ENCODE measurements around the gene PRPF40A. TPM values are rescaled to one million over a fixed set of nuclear protein-coding genes. Genes with fewer than 3 reads are reported as not detected.
"Not testable (repeated sequence)": the region's sequence is repeated elsewhere in the genome, so short reads cannot be mapped to it uniquely, and the experiment has no call there.

Gene PRPF40A
- total and polyA plus RNA-seq, 5 donors from 2014 or later = 115 to 142 (median 118) TPM

DNA sequence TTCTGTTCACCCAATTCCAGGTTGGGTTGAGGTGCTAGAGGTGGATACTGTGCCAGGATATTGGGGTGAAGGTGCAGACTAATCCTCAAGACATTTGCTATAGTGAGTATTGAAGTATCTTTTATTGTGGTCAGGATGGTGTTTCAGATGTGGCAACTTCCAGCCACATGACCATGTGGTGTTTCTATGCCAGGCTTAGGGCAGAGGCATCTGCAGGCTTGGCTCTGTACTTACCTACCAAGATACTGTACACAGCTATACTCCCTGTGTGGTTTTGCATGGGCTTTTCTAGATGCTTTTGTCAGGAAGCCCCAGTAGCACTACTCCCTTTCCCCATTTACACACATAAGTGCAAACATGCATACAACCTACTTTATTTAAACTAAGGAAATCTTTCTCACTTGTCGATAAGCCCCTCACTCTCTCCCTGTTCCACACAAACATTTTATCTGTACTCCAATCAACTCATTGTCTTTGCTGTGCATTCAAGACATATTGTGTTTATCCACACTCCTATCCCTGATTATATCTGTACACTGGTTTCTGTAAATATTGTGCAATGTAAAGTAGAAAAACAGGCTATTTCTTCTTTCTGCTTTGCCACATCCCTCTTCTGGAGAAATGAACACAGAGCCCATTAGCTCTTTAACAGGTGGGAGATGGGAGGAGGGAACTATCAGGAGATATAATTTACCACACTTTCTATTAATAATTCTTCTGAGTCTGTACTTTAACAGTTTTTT lies 13.5 kb upstream of the PRPF40A start:
- DNase-seq (peak; percentile 41 to 68 (median 65)), ATAC-seq (ENCODE audit: low read depth in 2 of 2) (peak; percentile 80 to 82)
- Histone ChIP-seq H3K36me3 (ENCODE audit: control insufficient read depth, insufficient read depth, low read length) (peaks cover 7% of the 10 kb centered on the region), H3K9me3 (ENCODE audit: control insufficient read depth in 2 of 2, low read length in 2 of 2) (no peaks in the 10 kb centered on the region), H3K4me1 (ENCODE audit: control insufficient read depth, insufficient read depth, low read length, poor library complexity, severe bottlenecking) (peaks cover 26% of the 10 kb centered on the region), H3K4me3 (ENCODE audit: low read depth, low read length) (peak overlapping the region; percentile 35), H3K27ac (ENCODE audit: insufficient read depth, low read length, poor library complexity, severe bottlenecking) (peak overlapping the region; percentile 62), H3K27me3 (ENCODE audit: control insufficient read depth, insufficient read depth, low read length) (no peaks in the 10 kb centered on the region)
- no peaks in the 10 kb centered on the region for H3K27me3 Mint-ChIP-seq
- peaks cover 3% of the 10 kb centered on the region for H3K36me3 Mint-ChIP-seq
- H3K4me3 Mint-ChIP-seq = peak overlapping the region; percentile 1 to 44 (median 14)
- H3K9me3 Mint-ChIP-seq = no peaks in the 10 kb centered on the region
- peaks cover 27 to 65% (median 50%) of the 10 kb centered on the region in 4 donors for H3K4me1 Mint-ChIP-seq
- H3K27ac Mint-ChIP-seq = peak overlapping the region; percentile 11 to 70 (median 43)

DNA sequence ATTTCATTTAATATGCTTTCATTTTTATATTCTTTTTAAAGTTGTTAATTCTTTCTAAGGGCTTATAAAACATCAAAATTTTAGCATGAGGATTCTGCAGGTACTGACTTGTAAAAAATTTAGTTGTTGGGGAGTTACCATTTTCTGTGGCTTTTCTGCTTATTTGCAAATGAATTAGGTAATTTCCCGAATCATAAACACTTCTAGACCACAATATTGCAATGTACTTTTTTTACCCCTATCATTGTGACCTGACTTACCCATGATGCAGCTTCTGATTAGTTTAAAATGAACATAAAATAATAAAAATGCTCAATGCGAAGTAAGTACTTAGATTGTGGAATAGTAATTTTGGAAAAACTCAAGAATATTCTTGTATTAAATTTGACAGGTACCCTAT lies 12.6 kb upstream of the PRPF40A start:
- DNase-seq (peak in 2 of 3 donors; percentile 22 to 49), ATAC-seq (ENCODE audit: low read depth in 2 of 2) (peak; percentile 34 to 56)
- Mint-ChIP-seq H3K36me3 (peaks cover 2% of the 10 kb centered on the region), H3K4me3 (peak overlapping the region in 2 of 4 donors; percentile 12 to 23), H3K9me3 (no peaks in the 10 kb centered on the region), H3K4me1 (peaks cover 28 to 72% (median 51%) of the 10 kb centered on the region in 4 donors), H3K27ac (peak overlapping the region in 2 of 3 donors; percentile 11 to 43), H3K27me3 (no peaks in the 10 kb centered on the region)
- H3K4me1 ChIP-seq (ENCODE audit: control insufficient read depth, insufficient read depth, low read length, poor library complexity, severe bottlenecking) = peaks cover 26% of the 10 kb centered on the region
- peak overlapping the region; percentile 35 for H3K4me3 ChIP-seq (ENCODE audit: low read depth, low read length)
- H3K36me3 ChIP-seq (ENCODE audit: control insufficient read depth, insufficient read depth, low read length) = peaks cover 4% of the 10 kb centered on the region
- H3K27ac ChIP-seq (ENCODE audit: insufficient read depth, low read length, poor library complexity, severe bottlenecking) = peak overlapping the region; percentile 62
- no peaks in the 10 kb centered on the region for H3K27me3 ChIP-seq (ENCODE audit: control insufficient read depth, insufficient read depth, low read length)
- no peaks in the 10 kb centered on the region for H3K9me3 ChIP-seq (ENCODE audit: control insufficient read depth in 2 of 2, low read length in 2 of 2)

- H3K4me1 ChIP-seq (ENCODE audit: control insufficient read depth, insufficient read depth, low read length, poor library complexity, severe bottlenecking) = peaks cover 25% of the 10 kb centered on the region
- H3K27me3 Mint-ChIP-seq = no peaks in the 10 kb centered on the region
- ATAC-seq (ENCODE audit: low read depth in 2 of 2) (no peak), DNase-seq (no peak)
- H3K36me3 Mint-ChIP-seq = peaks cover 12% of the 10 kb centered on the region
- no peak overlapping the region for H3K27ac ChIP-seq (ENCODE audit: insufficient read depth, low read length, poor library complexity, severe bottlenecking)
- H3K9me3 ChIP-seq (ENCODE audit: control insufficient read depth in 2 of 2, low read length in 2 of 2) = no peaks in the 10 kb centered on the region
- no peak overlapping the region for H3K4me3 ChIP-seq (ENCODE audit: low read depth, low read length)
- peaks cover 5% of the 10 kb centered on the region for H3K36me3 ChIP-seq (ENCODE audit: control insufficient read depth, insufficient read depth, low read length)
- peaks cover 35 to 85% (median 53%) of the 10 kb centered on the region in 4 donors for H3K4me1 Mint-ChIP-seq
- H3K4me3 Mint-ChIP-seq = peak overlapping the region in 1 of 4 donors; percentile 24
- H3K27me3 ChIP-seq (ENCODE audit: control insufficient read depth, insufficient read depth, low read length) = no peaks in the 10 kb centered on the region
- no peaks in the 10 kb centered on the region for H3K9me3 Mint-ChIP-seq
- H3K27ac Mint-ChIP-seq = no peak overlapping the region
Measured at GRCh38 chr2:152723918-152724317, 6.7 kb upstream of the PRPF40A start.

DNA sequence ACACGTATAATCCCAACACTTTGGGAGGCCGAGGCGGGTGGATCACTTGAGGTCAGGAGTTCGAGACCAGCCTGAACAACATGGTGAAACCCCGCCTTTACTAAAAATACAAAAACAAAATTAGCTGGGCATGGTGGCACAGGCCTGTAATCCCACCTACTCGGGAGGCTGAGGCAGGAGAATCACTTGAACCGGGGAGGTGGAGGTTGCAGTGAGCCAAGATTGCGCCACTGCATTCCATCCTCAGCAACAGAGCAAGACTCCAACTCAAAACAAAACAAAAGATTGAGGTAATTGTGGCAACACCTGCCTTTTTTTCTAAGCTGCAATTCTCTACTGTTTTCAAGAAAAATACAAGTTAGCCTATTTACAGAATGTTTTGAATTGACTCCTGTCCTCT lies 5.4 kb upstream of the PRPF40A start:
- peak overlapping the region in 2 of 4 donors; percentile 15 to 78 for H3K4me3 Mint-ChIP-seq
- H3K9me3 ChIP-seq (ENCODE audit: control insufficient read depth in 2 of 2, low read length in 2 of 2); H3K27ac Mint-ChIP-seq; ATAC-seq (ENCODE audit: low read depth in 2 of 2); DNase-seq; H3K27me3 ChIP-seq (ENCODE audit: control insufficient read depth, insufficient read depth, low read length); H3K27me3 Mint-ChIP-seq; H3K36me3 ChIP-seq (ENCODE audit: control insufficient read depth, insufficient read depth, low read length); H3K27ac ChIP-seq (ENCODE audit: insufficient read depth, low read length, poor library complexity, severe bottlenecking); H3K9me3 Mint-ChIP-seq: not testable (repeated sequence)
- Histone ChIP-seq H3K4me1 (ENCODE audit: control insufficient read depth, insufficient read depth, low read length, poor library complexity, severe bottlenecking) (peaks cover 26% of the 10 kb centered on the region), H3K4me3 (ENCODE audit: low read depth, low read length) (peak overlapping the region; percentile 20)
- H3K36me3 Mint-ChIP-seq = peaks cover 12% of the 10 kb centered on the region
- peaks cover 25 to 83% (median 50%) of the 10 kb centered on the region in 4 donors for H3K4me1 Mint-ChIP-seq

GRCh38 chr2:152720794-152721193 lies 3.5 kb upstream of the PRPF40A start:
- ATAC-seq (ENCODE audit: low read depth in 2 of 2) (no peak), DNase-seq (no peak)
- Histone ChIP-seq H3K9me3 (ENCODE audit: control insufficient read depth in 2 of 2, low read length in 2 of 2) (no peaks in the 10 kb centered on the region), H3K4me3 (ENCODE audit: low read depth, low read length) (peak overlapping the region; percentile 91), H3K4me1 (ENCODE audit: control insufficient read depth, insufficient read depth, low read length, poor library complexity, severe bottlenecking) (peaks cover 38% of the 10 kb centered on the region), H3K27me3 (ENCODE audit: control insufficient read depth, insufficient read depth, low read length) (no peaks in the 10 kb centered on the region), H3K27ac (ENCODE audit: insufficient read depth, low read length, poor library complexity, severe bottlenecking) (no peak overlapping the region), H3K36me3 (ENCODE audit: control insufficient read depth, insufficient read depth, low read length) (peaks cover 5% of the 10 kb centered on the region)
- Mint-ChIP-seq H3K27me3 (peaks cover 8% of the 10 kb centered on the region), H3K4me3 (peak overlapping the region; percentile 54 to 99 (median 96)), H3K36me3 (peaks cover 24% of the 10 kb centered on the region), H3K27ac (peak overlapping the region in 1 of 3 donors; percentile 18), H3K4me1 (peaks cover 26 to 88% (median 64%) of the 10 kb centered on the region in 4 donors), H3K9me3 (no peaks in the 10 kb centered on the region)

DNA sequence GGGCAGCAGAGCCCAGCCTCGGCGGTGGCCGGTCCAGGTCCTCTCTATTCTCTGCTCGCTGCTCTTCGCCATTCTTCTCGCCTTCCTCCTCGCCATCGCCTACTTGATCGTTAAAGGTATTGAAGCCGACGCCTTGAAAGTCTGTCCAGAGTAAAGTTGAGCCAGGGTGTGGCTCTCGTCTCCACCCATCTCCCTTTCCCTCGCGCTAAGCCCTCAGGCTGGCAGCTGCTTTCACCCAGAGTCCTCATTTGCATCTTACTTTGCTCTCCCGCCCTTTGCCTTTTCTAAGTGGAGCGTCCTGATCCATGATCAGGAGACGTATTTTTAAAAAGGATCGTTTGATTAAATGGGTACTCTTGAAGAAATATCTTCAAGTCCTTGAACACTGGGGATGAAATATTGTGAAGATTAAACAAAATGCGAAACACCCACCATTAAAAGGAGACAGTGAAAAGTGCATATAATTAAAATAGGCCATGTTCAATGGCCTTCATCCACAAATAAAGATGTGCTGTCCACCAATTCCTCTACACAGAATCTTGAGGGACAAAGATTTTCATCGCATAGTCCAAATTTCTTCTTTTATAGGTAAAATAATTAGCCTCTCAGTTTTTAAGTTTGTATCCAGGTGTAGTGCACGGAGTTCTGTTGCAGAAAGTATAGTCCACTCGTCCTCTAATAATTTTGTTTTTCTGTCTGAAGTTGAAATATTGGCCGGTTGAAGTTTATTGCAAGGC lies 1.8 kb upstream of the PRPF40A start:
- H3K4me1 Mint-ChIP-seq = peaks cover 26 to 81% (median 66%) of the 10 kb centered on the region in 4 donors
- peak overlapping the region; percentile 99 to 100 (median 99) for H3K27ac Mint-ChIP-seq
- no peaks in the 10 kb centered on the region for H3K9me3 ChIP-seq (ENCODE audit: control insufficient read depth in 2 of 2, low read length in 2 of 2)
- H3K27me3 ChIP-seq (ENCODE audit: control insufficient read depth, insufficient read depth, low read length) = no peaks in the 10 kb centered on the region
- H3K4me3 ChIP-seq (ENCODE audit: low read depth, low read length) = peak overlapping the region; percentile 91
- H3K27ac ChIP-seq (ENCODE audit: insufficient read depth, low read length, poor library complexity, severe bottlenecking) = peak overlapping the region; percentile 97
- peaks cover 50% of the 10 kb centered on the region for H3K4me1 ChIP-seq (ENCODE audit: control insufficient read depth, insufficient read depth, low read length, poor library complexity, severe bottlenecking)
- H3K36me3 ChIP-seq (ENCODE audit: control insufficient read depth, insufficient read depth, low read length) = peaks cover 11% of the 10 kb centered on the region
- peaks cover 30% of the 10 kb centered on the region for H3K36me3 Mint-ChIP-seq
- DNase-seq (peak in 1 of 3 donors; percentile 74), ATAC-seq (ENCODE audit: low read depth in 2 of 2) (no peak)
- no peaks in the 10 kb centered on the region for H3K9me3 Mint-ChIP-seq
- H3K27me3 Mint-ChIP-seq = peaks cover 8% of the 10 kb centered on the region
- peak overlapping the region; percentile 98 to 100 (median 99) for H3K4me3 Mint-ChIP-seq

GRCh38 chr2:152718076-152718908 lies 1.0 kb upstream of the PRPF40A start, which contains the start of gene ARL6IP6:
Gene ARL6IP6, plus strand, starts transcription at chr2:152718620. Its CDS starts 5 bp downstream, at chr2:152718625.
- Histone ChIP-seq H3K36me3 (ENCODE audit: control insufficient read depth, insufficient read depth, low read length) (peaks cover 17% of the 10 kb centered on the region), H3K4me3 (ENCODE audit: low read depth, low read length) (peak within 1 kb of the TSS; percentile 91), H3K27ac (ENCODE audit: insufficient read depth, low read length, poor library complexity, severe bottlenecking) (peak within 1 kb of the TSS; percentile 97), H3K27me3 (ENCODE audit: control insufficient read depth, insufficient read depth, low read length) (no peaks in the 10 kb centered on the region), H3K9me3 (ENCODE audit: control insufficient read depth in 2 of 2, low read length in 2 of 2) (no peaks in the 10 kb centered on the region), H3K4me1 (ENCODE audit: control insufficient read depth, insufficient read depth, low read length, poor library complexity, severe bottlenecking) (peaks cover 50% of the 10 kb centered on the region)
- peak; percentile 67 to 68 for ATAC-seq (ENCODE audit: low read depth in 2 of 2)
- H3K4me3 Mint-ChIP-seq = peak within 1 kb of the TSS; percentile 98 to 100 (median 99)
- H3K27ac Mint-ChIP-seq = peak within 1 kb of the TSS; percentile 99 to 100 (median 99)
- no peaks in the 10 kb centered on the region for H3K9me3 Mint-ChIP-seq
- peaks cover 24 to 78% (median 66%) of the 10 kb centered on the region in 4 donors for H3K4me1 Mint-ChIP-seq
- DNase-seq = peak; percentile 91 to 96 (median 96)
- H3K27me3 Mint-ChIP-seq = peaks cover 8% of the 10 kb centered on the region
- peaks cover 26% of the 10 kb centered on the region for H3K36me3 Mint-ChIP-seq

Measured in CD4-positive, CD25-positive, alpha-beta regulatory T cell (primary cell).